HG03095 (cell line): ENCODE data around the gene DUSP12.

Source experiments
- ATAC-seq: cut with Tn5 transposase; IDR thresholded peaks from one replicate; pipeline ENCODE4 v1.9.1; 2021; ENCODE audit warnings: moderate library complexity; ENCODE audit not compliant: unreplicated experiment

The DUSP12 gene

DNA sequence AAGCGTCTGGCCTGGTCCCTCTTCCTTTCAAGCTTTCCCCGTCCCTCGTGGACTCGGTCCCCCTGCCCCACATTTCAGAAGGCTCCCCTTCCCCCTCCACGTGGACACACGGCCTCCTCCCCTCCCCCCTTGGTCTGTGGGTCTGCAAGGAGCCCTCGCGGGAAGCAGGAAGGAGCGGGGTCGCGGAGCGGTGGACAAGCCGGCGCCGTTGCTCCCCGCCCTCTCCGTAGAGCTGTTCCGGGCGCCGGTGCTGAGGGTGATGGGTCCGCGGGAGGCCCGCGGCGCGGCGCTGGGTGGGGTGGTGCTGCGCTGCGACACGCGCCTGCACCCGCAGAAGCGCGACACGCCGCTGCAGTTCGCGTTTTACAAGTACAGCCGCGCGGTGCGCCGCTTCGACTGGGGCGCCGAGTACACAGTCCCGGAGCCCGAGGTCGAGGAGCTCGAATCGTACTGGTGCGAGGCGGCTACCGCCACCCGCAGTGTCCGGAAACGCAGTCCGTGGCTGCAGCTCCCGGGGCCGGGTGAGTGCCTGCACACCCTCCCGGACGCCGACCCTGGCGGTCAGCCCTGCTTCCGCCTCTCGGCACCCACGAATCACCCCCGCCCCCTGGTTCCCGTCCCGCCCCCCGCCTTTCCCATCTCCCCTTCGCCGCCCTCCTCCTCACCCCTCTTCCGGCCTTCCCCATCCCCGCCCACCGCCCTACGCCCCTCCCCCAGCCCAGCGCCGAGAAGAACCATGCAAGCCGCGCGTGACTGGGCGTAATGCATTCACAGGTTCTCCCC lies 22.9 kb upstream of the DUSP12 start:
- ATAC-seq, result peak; percentile 54

DNA sequence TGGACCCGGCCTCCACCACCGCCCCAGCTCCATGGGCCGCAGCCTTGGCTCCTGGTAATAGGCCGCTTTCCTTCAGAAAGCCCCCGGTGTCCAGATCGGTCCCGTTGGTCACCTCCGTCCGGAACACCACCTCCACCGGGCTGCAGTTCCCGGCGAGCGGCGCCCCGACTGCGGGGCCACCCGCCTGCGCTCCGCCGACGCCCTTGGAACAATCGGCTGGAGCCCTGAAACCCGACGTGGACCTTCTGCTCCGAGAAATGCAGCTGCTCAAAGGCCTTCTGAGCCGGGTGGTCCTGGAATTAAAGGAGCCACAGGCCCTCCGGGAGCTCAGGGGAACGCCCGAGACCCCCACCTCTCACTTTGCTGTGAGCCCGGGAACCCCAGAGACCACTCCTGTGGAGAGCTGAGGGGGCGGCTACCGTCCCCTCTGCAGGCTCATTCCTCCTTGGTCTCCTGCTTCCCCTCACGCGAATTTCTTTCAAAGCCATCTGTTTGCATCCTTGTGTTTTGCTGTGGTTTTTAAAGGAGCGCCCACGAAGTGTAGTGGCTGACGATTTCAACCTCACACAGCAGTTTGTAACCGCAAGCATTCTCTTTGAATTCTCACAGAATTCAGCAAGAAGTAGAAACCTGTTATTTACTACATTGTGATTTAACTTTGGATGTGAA lies 22.2 kb upstream of the DUSP12 start:
- ATAC-seq, result no peak

DNA sequence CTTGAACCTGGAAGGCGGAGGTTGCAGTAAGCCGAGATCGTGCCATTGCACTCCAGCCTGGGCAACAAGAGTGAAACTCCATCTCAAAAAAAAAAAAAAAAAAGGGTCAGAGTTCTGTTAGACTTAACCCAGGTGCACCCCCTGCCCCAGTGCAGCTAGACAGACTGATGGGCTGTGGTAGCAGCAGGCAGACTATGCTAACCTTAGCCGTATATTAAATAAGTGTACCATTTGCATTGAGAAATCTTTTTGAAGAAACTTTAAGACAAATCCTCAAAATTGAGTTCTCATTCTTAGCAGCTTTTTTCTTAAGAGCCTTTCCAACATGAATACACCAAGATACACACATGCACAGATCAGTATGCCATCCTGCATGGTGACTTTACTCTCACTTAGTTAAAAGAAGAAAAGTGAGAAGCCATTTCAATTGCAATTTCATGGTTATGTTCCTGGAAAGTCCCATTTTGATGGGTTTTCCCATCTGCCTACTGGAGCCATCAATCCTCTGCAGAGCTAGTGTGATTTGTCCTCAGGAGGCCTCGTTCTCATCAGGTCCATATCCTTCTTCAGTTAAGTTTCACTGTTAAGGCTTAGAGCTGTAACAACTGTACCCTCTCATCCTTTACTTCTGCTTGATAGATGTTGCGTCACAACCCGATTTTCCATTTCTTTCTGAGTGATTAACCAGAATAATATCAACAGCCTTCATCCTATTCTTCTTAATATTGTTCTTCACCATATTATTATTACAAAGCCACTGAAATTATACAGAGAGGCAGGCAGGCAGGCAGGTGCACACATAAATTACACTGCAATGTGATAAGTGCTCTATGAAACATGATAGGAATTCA lies 21.0 kb upstream of the DUSP12 start:
- no peak for ATAC-seq

DNA sequence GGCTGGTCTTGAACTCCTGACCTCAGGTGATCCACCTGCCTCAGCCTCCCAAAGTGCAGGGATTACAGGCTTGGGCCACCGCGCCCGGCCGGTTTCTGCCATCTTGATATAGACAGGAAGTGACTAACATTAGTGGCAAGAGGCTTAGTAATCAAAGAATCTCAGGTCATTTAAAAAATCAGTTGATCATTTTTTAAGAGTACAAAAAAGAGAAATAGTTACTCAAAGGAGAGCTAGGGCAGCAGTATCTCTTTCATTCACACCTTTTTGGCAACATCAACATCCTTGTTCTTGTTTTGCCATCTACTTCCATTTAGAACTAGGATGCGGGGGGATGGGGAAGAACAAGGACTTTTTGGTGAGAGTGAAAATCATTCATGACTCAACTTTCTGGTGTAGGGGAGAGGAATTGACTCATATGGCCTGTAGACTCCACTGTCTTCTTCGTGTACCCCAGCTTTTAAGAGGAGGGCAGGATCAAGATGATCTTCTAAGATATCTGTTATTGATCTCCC lies 19.5 kb upstream of the DUSP12 start:
- no peak for ATAC-seq

DNA sequence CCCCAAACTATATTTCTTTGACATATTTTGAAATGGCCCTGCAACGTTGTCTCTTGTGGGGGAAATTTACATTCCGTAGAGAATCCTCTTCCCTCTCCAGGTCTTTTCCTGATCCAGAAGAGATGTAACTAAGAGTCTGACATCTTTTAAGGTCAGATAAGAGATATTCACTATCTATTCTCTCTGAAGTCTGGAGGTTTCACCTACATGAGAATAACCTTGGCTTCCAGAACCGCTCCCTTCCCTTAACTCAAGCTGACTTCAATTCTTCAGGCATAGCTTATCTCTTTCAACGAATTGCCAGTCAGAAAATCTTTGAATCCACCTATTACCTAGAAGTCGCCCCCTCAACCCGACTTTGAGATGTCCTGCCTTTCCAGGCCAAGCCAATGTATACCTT lies 18.3 kb upstream of the DUSP12 start:
- ATAC-seq, result no peak

DNA sequence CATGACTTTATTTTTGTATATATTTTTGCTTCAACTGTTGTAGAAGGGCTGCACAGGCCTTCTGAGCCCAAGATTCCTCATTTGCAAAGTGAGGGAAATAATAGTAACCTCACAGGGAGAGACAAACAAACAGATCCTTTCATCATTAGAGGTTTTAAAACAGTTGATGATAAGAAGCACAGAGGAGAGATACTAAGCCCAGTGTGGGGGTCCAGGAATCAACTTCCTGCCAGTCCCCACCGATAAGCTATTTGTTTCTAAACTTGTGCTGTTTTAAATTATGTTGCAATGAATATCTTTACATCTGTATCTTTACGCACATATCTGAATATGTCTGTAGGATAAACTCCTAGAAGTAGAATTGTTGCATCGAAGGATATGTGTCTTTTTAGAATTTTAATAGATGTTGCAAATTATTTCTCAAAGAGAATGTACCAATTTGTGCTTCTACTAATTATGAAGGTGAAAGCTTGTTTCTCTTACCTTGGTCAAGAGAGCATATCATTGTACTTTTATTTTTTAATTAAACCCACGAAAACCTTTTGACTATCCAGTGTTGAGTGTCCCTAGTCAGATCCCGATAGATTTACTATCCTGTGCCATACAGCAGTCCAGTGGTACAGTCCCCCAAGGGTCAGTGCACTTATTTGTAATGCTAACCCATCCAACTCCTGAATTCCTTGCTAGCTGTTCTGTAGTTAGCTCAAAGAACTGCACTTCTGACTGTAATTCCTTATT lies 17.4 kb upstream of the DUSP12 start:
- ATAC-seq, result no peak

DNA sequence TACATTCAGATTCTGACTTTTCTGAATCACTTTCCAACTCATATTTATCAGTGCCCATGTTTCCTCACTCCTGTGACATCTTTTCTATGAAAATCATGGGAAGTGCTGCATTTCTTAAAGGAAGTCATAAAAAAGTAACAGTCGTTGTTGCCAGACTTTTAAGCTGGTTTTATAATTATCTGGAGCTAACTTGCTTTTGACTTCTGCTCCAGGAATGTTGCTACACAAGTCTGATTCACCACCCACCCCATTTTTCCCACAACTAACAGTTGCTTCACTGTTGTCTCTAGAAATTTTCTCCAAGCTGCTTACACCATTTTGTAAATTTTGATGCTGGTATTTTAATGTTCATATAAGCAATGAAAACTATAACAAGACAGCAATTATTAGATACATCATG lies 16.1 kb upstream of the DUSP12 start:
- ATAC-seq, result no peak

DNA sequence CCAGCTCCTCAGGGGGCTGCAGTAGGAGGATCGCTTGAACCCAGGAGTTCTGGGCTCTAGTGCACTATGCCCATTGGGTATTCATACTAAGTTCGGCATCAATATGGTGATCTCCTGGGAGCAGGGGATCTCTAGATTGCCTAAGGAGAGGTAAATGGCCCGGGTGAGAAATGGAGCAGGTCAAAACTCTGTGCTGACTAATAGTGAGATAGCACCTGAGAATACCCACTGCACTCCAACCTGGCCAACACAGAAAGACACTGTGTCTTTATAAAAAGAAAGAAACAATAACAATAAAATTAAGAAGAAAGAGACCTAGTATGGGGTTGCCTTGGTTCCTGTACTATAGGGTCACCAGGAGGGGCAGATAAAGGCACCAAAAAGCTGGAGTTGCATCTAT lies 13.7 kb upstream of the DUSP12 start:
- ATAC-seq, result no peak

DNA sequence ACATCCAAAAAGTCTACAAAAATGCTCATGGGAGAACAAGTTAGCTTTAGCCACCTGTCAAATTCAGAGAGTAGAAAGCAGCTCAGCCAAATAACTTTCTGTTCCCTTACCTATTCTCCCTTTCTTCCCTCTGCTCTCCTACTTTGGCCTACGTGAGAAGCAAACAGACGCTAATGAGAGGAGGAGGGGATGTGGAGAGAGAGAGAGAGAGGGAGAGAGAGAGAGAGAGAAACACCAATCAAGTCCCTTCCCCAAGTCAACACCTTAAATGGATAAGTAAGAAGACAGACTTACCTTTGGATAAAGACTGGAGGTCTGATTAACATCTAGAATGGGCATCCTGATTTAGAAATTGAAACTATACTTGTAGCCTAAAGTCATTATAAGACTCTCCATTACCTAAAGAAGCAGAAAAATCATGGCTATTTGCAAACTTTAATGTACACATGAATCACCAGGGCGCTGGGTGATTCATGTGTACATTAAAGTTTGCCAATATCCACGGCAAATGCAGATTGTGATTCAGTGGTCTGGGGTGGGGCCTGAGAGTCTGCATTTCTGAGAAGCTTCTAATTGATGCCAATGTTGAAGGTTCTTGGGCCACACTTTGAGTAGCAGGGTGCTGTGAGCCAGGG lies 13.1 kb upstream of the DUSP12 start:
- no peak for ATAC-seq

DNA sequence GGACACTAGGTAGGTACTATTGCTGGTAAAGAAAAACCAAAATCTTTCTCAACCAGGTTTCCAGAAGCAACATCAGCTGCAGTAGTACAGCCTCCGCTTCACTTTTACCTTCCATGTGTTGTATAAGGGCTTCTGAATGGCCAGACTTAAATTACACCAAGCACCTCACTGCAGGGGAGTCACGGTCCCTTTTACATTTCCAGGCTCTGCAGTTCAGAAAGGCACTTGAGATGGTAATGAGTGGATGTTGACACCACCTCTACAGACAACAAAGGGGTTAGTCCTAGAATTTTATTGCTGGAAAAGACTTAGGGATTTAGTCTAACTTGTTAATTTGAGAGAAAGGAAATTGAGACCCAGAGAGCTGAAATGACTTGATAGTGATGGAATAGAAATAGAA lies 12.0 kb upstream of the DUSP12 start:
- ATAC-seq, result no peak

DNA sequence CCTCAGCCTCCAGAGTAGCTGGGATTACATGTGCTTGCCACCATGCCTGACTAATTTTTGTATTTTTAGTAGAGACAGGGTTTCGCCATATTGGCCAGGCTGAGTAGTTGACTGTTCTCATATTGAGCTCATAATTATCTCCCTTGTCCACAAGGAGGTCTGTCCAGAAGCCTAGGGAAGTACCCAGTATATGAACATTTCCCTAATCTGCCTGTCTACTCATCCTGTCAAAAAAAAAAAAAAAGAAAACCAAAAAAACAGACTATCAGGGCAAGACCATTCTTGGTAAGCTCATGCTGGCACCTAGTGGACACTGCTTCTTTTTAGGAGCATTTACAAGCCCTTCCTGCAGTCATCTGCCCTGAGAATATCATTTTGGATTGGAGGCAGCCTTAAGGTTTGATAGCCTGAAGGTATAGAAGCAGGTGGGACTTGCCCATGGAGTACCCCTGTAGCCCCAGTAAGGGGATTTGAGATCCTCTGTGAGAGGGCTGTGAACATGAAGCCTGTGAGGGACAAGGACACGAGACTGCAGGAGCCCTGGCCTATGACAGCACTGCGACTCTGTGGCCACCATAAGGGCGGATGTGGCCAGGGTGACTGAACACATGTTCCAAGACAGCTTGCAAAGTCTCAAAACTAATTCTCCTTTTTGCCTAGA lies 10.8 kb upstream of the DUSP12 start:
- peak; percentile 64 for ATAC-seq

DNA sequence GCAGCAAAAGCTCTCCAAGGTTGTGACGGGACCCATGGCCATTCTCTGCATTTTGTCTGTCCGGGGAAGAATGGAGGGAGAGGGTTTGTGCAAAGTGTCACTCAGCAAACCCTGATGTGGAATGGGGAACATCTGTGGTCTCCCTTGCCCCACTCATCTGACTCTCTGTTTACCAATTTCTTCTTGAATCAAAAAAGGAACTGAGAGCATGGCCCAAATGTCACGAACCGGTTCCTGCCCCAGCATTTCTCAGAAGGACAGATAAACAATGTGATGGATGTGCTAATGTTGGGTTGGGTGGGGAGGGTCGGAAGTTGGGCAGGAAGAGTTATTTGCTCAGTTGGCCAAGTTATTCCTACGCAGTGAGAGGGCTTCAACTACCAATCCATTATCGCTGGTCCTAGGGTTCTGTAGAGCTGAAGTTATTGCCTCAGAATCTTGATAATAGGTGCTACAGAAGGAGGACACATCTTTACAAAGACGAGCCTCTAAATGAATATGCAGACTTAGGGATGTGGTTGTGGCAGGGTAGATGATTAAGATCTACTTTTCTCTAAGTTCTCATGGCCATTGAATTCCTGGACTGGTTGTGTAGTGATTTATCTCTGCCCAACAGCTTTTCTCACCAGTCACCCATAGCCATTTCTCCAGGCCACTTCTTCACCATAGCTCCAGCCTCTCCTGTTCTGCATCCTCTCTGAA lies 9.6 kb upstream of the DUSP12 start:
- ATAC-seq, result peak; percentile 31

DNA sequence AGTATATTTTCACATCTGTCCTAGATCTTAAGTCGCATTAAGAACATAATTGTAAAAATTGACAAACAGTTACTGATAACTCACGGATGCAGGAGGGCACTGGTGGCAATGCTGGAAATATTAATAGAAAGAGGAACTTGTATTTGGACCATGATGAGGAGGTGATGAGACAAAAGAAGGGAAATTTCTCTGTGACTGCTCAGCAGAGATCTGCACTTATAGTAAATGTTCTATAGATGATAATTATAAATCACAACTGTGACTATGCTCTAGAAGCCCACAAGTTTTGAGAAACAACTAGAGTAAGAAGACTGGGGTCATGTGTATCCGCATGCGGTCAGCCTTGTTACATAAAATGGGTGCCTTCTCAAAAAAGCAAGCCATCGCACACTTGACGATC lies 8.7 kb upstream of the DUSP12 start:
- no peak for ATAC-seq

DNA sequence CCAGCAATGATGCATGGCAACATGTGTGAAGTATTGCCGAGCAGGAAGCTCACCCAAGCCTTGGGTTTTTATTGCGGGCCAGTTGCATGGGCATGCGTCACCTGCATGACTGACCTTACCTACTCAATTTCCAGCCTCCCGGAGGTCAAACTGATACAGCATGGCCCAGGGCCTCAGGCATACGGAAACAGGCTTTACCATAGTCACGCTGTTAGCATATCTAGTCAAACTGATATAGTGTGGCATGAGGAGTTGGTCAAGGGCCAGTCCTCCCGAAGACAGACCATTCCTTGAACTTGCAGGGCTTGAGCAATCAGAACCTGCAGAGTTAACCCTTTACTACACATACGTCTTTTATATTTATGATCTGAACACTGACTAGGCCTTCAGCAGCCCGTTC lies 6.4 kb upstream of the DUSP12 start:
- no peak for ATAC-seq

DNA sequence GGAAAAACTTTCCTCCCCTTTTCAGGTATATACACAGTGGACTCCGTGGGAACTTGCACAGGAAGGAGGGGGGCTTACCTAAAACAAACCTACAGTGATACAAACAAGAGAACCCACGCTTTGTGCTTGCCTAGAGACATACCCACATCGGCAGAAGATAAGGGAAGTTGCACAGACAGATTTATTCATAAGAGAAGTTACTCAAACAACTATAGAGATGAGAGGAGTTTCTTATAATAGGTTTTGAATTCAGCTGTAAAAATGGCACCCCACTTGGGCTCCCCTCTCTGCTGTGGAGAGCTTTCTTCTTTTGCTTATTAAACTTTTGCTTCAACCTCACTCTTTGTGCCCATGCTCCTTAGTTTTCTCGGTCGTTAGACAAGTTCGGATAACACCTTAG lies 1.8 kb upstream of the DUSP12 start:
- no peak for ATAC-seq

DNA sequence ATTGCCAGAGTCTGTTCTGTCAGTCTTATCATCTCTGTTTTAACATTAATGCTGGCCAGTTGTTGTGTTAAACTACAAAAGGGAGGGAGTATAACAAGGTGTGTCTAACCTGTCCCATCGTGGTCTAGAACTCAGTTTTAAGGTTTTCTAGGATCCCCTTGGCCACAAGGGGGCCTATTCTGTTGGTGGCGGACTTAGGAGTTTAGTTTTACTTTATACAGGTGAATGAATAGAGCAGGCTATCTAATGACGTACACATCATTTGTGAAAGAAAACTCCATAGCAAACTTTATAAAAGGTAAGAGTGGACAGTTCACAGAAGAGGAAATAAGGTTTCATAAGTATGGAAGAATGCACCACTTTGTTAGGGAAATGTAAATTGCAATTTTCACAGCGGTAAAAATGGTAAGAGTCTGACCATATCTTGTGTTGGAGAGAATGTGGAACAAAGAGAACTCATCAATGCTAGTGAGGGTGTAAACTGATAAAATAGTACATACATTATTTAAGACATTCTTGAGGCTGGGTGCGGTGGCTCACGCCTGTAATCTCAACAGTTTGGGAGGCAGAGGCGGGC lies 14.0 kb downstream of the DUSP12 start:
- no peak for ATAC-seq

DNA sequence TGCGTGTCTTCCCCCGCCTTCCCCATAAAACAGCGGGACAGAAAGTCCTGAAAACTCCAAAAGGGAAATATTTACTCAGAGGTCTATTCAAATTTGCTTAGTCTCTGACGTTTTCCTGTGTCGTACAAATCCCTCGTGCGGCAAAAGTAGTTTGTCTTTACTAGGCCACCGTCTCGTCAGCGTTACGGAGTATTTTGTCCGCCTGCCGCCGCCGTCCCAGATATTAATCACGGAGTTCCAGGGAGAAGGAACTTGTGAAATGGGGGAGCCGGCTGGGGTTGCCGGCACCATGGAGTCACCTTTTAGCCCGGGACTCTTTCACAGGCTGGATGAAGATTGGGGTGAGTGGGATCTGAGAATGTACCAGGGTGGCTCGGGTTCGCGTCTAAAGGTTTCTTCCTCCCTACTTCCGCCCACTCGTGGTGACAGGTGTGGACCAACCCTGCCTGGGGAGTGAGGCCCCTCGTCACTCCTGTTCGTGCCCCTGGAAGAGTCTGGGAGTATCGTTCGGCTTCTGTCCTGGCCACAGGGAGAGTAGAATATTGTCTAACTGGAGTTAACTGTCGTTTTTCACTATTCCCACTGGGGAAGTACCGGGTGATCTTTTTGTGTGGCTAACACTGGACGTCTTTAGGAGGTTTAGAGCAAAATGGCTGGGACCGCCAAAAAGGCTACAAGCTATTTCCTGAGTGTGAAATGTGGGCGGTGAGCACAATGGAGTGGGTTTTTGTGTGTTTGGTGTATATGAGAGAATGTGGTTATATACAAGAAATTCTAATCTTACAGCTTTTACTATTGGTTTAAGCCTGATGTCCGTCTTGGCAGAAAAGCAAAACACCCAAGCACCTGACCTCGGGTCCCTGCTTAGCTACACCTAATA lies 16.8 kb downstream of the DUSP12 start, which contains the start of gene ATF6:
ATF6 (plus strand) TSS at position 219 of the 880 bp plus-strand sequence; CDS start at position 260, 41 bp downstream.
- peak; percentile 59 for ATAC-seq

DNA sequence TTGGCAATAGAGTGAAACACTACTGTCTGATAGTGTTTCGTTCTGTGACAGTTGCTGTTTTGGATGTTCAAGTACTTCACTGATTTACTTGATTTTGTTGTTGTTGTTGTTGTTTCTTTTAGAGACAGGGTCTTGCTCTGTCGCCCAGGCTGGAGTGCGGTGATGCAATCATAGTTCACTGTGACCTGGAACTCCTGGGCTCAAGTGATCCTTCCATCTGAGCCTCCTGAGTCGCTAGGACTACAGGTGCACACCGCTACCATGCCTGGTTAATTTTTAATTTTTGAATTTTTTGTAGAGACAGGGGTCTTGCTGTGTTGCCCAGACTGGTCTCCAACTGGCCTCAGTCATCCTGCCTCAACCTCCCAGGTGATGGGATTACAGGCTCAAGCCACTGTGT lies 18.9 kb downstream of the DUSP12 start:
- no peak for ATAC-seq
